ENCODE measurements around the gene UNC5C.

DNA sequence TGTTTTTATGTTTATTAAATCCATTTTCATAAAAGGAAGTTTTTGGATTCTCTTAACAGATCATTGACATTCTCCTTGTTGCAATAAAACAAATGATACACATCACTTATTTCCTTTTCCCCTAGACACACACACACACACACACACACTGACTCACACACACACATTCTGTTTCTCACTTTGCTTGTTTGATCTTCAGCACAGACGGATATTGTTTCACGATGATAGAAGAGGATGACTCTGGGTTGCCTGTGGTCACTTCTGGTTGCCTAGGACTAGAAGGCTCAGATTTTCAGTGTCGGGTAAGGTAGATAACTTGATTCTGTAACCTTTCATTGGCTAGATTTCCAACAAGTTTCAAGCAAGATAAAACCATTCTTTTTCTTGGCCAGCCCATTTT lies 434.3 kb downstream of the UNC5C start:
- TF ChIP-seq, protein P1, sequence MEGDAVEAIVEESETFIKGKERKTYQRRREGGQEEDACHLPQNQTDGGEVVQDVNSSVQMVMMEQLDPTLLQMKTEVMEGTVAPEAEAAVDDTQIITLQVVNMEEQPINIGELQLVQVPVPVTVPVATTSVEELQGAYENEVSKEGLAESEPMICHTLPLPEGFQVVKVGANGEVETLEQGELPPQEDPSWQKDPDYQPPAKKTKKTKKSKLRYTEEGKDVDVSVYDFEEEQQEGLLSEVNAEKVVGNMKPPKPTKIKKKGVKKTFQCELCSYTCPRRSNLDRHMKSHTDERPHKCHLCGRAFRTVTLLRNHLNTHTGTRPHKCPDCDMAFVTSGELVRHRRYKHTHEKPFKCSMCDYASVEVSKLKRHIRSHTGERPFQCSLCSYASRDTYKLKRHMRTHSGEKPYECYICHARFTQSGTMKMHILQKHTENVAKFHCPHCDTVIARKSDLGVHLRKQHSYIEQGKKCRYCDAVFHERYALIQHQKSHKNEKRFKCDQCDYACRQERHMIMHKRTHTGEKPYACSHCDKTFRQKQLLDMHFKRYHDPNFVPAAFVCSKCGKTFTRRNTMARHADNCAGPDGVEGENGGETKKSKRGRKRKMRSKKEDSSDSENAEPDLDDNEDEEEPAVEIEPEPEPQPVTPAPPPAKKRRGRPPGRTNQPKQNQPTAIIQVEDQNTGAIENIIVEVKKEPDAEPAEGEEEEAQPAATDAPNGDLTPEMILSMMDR (IDR thresholded peaks at IDR 0.05): no peak
- no peak for TF ChIP-seq SIN3A (IDR thresholded peaks at IDR 0.05; ENCODE audit: borderline replicate concordance, insufficient read depth, low read depth, low read length)
- TF ChIP-seq TCF7L2 (IDR thresholded peaks at IDR 0.05; ENCODE audit: low read depth, low read length): no peak
- no peak for TF ChIP-seq POLR2AphosphoS5 (IDR thresholded peaks at IDR 0.05; ENCODE audit: low read depth, low read length)
- TF ChIP-seq, protein P2, sequence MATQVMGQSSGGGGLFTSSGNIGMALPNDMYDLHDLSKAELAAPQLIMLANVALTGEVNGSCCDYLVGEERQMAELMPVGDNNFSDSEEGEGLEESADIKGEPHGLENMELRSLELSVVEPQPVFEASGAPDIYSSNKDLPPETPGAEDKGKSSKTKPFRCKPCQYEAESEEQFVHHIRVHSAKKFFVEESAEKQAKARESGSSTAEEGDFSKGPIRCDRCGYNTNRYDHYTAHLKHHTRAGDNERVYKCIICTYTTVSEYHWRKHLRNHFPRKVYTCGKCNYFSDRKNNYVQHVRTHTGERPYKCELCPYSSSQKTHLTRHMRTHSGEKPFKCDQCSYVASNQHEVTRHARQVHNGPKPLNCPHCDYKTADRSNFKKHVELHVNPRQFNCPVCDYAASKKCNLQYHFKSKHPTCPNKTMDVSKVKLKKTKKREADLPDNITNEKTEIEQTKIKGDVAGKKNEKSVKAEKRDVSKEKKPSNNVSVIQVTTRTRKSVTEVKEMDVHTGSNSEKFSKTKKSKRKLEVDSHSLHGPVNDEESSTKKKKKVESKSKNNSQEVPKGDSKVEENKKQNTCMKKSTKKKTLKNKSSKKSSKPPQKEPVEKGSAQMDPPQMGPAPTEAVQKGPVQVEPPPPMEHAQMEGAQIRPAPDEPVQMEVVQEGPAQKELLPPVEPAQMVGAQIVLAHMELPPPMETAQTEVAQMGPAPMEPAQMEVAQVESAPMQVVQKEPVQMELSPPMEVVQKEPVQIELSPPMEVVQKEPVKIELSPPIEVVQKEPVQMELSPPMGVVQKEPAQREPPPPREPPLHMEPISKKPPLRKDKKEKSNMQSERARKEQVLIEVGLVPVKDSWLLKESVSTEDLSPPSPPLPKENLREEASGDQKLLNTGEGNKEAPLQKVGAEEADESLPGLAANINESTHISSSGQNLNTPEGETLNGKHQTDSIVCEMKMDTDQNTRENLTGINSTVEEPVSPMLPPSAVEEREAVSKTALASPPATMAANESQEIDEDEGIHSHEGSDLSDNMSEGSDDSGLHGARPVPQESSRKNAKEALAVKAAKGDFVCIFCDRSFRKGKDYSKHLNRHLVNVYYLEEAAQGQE (IDR thresholded peaks at IDR 0.05; ENCODE audit: insufficient read depth in 1 of 2, low read depth in 2 of 2, low read length in 1 of 2): no peak

All from Panc1 (cell line).